HepG2 (cell line): ENCODE results near the gene RAB17. TPM values are rescaled to one million over a fixed set of nuclear protein-coding genes. Genes with fewer than 3 reads are reported as not detected.

ENCODE experiments used
- AGO2 ChIP-seq: fragments of 200-400 bp; formaldehyde crosslinking; optimal IDR thresholded peaks from 2 replicates; pipeline ENCODE3; 2017; ENCODE audit warnings: mild to moderate bottlenecking, low read depth, low read length, moderate library complexity
- ATAD3A ChIP-seq: sonication (generic); formaldehyde crosslinking; IDR thresholded peaks from 2 replicates; pipeline ENCODE4 v1.4.0; 2020; ENCODE audit warnings: missing genetic modification reagents
- CREM ChIP-seq, 2 experiments: sonication (generic) in 1 of 2; formaldehyde crosslinking in 1 of 2; IDR thresholded peaks; 2 replicates each; pipeline versions ENCODE4 v1.4.0 to v1.6.1; 2016 to 2020; ENCODE audit warnings: antibody characterized with exemption in 1 of 2, mild to moderate bottlenecking in 1 of 2, missing genetic modification reagents in 1 of 2
- ELF4 ChIP-seq: sonication (generic); formaldehyde crosslinking; IDR thresholded peaks from 2 replicates; pipeline ENCODE4 v1.5.0; 2020; ENCODE audit warnings: missing genetic modification reagents, mild to moderate bottlenecking, moderate library complexity, borderline replicate concordance
- JUNB ChIP-seq: sonication (generic); formaldehyde crosslinking; IDR thresholded peaks from 2 replicates; pipeline ENCODE4 v1.8.0; 2022; ENCODE audit warnings: missing genetic modification reagents, mild to moderate bottlenecking, borderline replicate concordance
- MED1 ChIP-seq: sonication (generic); formaldehyde crosslinking; IDR thresholded peaks from 2 replicates; pipeline ENCODE4 v1.4.0; 2020; ENCODE audit warnings: missing genetic modification reagents
- MED13 ChIP-seq: sonication (generic); formaldehyde crosslinking; IDR thresholded peaks from 2 replicates; pipeline ENCODE4 v1.5.0; 2020; ENCODE audit warnings: missing genetic modification reagents
- NCOA5 ChIP-seq: sonication (generic); formaldehyde crosslinking; IDR thresholded peaks from 2 replicates; pipeline ENCODE4 v1.4.0; 2020; ENCODE audit warnings: missing genetic modification reagents
- NFYB ChIP-seq: sonication (generic); formaldehyde crosslinking; IDR thresholded peaks from 2 replicates; pipeline ENCODE4 v1.4.0; 2020; ENCODE audit warnings: missing genetic modification reagents
- NRL ChIP-seq: sonication (generic); formaldehyde crosslinking; IDR thresholded peaks from 2 replicates; pipeline ENCODE4 v1.5.0; 2020; ENCODE audit warnings: missing genetic modification reagents, mild to moderate bottlenecking, moderate library complexity, borderline replicate concordance
- SATB2 ChIP-seq: sonication (generic); formaldehyde crosslinking; IDR thresholded peaks from 2 replicates; pipeline ENCODE4 v1.5.0; 2020; ENCODE audit warnings: missing genetic modification reagents
- SMAD9 ChIP-seq: sonication (generic); formaldehyde crosslinking; IDR thresholded peaks from 2 replicates; pipeline ENCODE4 v1.5.1; 2020; ENCODE audit warnings: mild to moderate bottlenecking, missing genetic modification reagents
- SNRNP70 ChIP-seq: fragments of 200-400 bp; formaldehyde crosslinking; IDR thresholded peaks from 2 replicates; pipeline ENCODE4 v1.6.1; 2017; ENCODE audit warnings: mild to moderate bottlenecking, low read depth, low read length, moderate library complexity
- SP5 ChIP-seq: IDR thresholded peaks from 2 replicates; pipeline ENCODE4 v1.6.1; 2016; ENCODE audit warnings: low read depth, borderline replicate concordance
- TBL1XR1 ChIP-seq: fragments of 150-350 bp; IDR thresholded peaks from 2 replicates; pipeline ENCODE4 v1.6.1; 2014; ENCODE audit warnings: borderline replicate concordance, low read length; ENCODE audit not compliant: partially characterized antibody
- TEAD2 ChIP-seq: sonication (generic); formaldehyde crosslinking; IDR thresholded peaks from 2 replicates; pipeline ENCODE4 v1.9.0; 2021; ENCODE audit warnings: missing genetic modification reagents
- TOE1 ChIP-seq: sonication (generic); formaldehyde crosslinking; IDR thresholded peaks from 2 replicates; pipeline ENCODE4 v1.4.0; 2020; ENCODE audit warnings: mild to moderate bottlenecking, missing genetic modification reagents
- U2AF1 ChIP-seq: fragments of 200-400 bp; formaldehyde crosslinking; optimal IDR thresholded peaks from 2 replicates; pipeline ENCODE3; 2017; ENCODE audit warnings: mild to moderate bottlenecking, low read depth, low read length
- ZBTB21 ChIP-seq: sonication (generic); formaldehyde crosslinking; IDR thresholded peaks from 2 replicates; pipeline ENCODE4 v1.4.0; 2020; ENCODE audit warnings: missing genetic modification reagents
- ZMYM4 ChIP-seq: sonication (generic); formaldehyde crosslinking; IDR thresholded peaks from 2 replicates; pipeline ENCODE4 v1.8.1; 2023; ENCODE audit warnings: mild to moderate bottlenecking, missing genetic modification reagents
- ZNF562 ChIP-seq: sonication (generic); formaldehyde crosslinking; IDR thresholded peaks from 2 replicates; pipeline ENCODE4 v1.8.0; 2022; ENCODE audit warnings: missing genetic modification reagents, borderline replicate concordance
- ZNF614 ChIP-seq: IDR thresholded peaks from 2 replicates; pipeline ENCODE4 v1.6.1; 2018; ENCODE audit warnings: missing biosample characterization, missing genetic modification reagents, inconsistent platforms, borderline replicate concordance
- ZNF644 ChIP-seq: IDR thresholded peaks from 2 replicates; pipeline ENCODE4 v1.6.1; 2016; ENCODE audit warnings: low read depth
- polyA plus RNA-seq, 8 experiments: library from polyadenylated mRNA; depleted of rRNA in 3 of 8; stranded (reverse) in 7 of 8; unstranded in 1 of 8; fragments of >200 nt; fragmentation: Illumina TruSeq in 4 of 8; extraction: Trizol in 4 of 8; gene quantifications; 2 replicates each; pipeline versions ENCODE4 v1.2.1 to v1.2.3, GENCODE V29; 2011 to 2016; ENCODE audit warnings: low read depth in 4 of 8, missing spikeins in 1 of 8, mixed read lengths in 1 of 8; ENCODE audit not compliant: insufficient read depth in 1 of 8
- total RNA-seq, 5 experiments: library from RNA; depleted of rRNA; stranded (reverse); fragments of >200 nt; fragmentation: Illumina TruSeq; extraction: Trizol; gene quantifications; 2 replicates each; pipeline ENCODE4 v1.2.3, GENCODE V29; 2016; ENCODE audit warnings: low read depth in 1 of 5
- TF ChIP-seq, protein P1 (sequence below): sonication (generic); formaldehyde crosslinking; IDR thresholded peaks from 2 replicates; pipeline ENCODE4 v1.5.0; 2020; ENCODE audit warnings: mild to moderate bottlenecking, missing genetic modification reagents, borderline replicate concordance
- TF ChIP-seq, protein P2 (sequence below): IDR thresholded peaks from 2 replicates; pipeline ENCODE4 v1.6.1; 2016; ENCODE audit warnings: missing compliant biosample characterization, missing genetic modification reagents, borderline replicate concordance
- TF ChIP-seq, protein P3 (sequence below): IDR thresholded peaks from 2 replicates; pipeline ENCODE4 v1.6.1; 2016; ENCODE audit warnings: mild to moderate bottlenecking, missing biosample characterization, missing genetic modification reagents

RAB17 gene
- total and polyA plus RNA-seq, 2 of the 13 experiments (the other 11 are each of a cell fraction or from before 2014, with no cell fraction given), result 68.0 to 124 TPM

DNA sequence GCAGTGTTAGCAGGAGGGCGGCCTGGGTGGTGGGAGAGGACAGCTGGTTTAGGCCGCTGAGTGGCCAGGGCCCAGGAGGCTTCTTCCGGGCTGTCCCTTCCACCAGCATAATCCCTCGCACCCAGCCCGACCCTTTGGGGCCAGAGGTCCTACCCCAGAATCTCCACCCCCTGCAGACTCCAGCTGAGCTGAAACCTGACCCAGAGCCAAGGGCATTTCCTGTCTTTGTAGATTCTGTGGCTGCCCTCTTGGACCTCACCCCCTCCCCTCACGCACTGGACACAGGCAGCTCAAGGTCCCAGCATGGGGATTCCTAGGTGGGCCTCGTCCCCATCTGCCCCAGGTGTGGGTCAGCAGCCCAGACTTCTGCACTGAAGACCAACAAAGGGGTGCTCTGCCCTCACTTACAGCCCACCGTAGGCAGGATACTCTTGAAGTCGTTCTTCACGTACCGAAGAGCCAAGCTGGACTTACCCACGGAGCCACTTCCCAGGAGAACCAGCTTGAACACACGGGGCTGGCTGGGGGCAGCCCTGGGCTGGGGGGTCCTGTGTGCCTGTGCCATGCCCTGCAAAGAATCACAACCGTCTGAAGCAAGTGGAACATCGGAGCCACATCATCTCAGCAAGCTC is 4.8 kb downstream of the RAB17 start (continued):
- TF ChIP-seq, protein P1, sequence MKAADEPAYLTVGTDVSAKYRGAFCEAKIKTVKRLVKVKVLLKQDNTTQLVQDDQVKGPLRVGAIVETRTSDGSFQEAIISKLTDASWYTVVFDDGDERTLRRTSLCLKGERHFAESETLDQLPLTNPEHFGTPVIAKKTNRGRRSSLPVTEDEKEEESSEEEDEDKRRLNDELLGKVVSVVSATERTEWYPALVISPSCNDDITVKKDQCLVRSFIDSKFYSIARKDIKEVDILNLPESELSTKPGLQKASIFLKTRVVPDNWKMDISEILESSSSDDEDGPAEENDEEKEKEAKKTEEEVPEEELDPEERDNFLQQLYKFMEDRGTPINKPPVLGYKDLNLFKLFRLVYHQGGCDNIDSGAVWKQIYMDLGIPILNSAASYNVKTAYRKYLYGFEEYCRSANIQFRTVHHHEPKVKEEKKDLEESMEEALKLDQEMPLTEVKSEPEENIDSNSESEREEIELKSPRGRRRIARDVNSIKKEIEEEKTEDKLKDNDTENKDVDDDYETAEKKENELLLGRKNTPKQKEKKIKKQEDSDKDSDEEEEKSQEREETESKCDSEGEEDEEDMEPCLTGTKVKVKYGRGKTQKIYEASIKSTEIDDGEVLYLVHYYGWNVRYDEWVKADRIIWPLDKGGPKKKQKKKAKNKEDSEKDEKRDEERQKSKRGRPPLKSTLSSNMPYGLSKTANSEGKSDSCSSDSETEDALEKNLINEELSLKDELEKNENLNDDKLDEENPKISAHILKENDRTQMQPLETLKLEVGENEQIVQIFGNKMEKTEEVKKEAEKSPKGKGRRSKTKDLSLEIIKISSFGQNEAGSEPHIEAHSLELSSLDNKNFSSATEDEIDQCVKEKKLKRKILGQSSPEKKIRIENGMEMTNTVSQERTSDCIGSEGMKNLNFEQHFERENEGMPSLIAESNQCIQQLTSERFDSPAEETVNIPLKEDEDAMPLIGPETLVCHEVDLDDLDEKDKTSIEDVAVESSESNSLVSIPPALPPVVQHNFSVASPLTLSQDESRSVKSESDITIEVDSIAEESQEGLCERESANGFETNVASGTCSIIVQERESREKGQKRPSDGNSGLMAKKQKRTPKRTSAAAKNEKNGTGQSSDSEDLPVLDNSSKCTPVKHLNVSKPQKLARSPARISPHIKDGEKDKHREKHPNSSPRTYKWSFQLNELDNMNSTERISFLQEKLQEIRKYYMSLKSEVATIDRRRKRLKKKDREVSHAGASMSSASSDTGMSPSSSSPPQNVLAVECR (CRISPR knock-in tag), result peak; percentile 95; the same call in 1 of the 2 replicates
- TF ChIP-seq SATB2 (CRISPR knock-in tag) (no peak), ZMYM4 (CRISPR knock-in tag) (peak; percentile 95), TEAD2 (CRISPR knock-in tag) (no peak), TOE1 (CRISPR knock-in tag) (peak; percentile 65; the same call in 1 of the 2 replicates), ZNF644 (CRISPR knock-in tag) (peak; percentile 87), CREM (IDR thresholded peaks at IDR 0.05) (peak; percentile 83; the same call in 1 of the 2 replicates), CREM (CRISPR knock-in tag; IDR thresholded peaks at IDR 0.05) (no peak), AGO2 (no peak), TBL1XR1 (peak; percentile 67), SMAD9 (CRISPR knock-in tag) (no peak), SNRNP70 (no peak), MED13 (peak; percentile 89; the same call in 1 of the 2 replicates), ATAD3A (CRISPR knock-in tag) (no peak), NRL (CRISPR knock-in tag) (0 out of 2 replicates have a peak, but pooled peaks have one; percentile 26), ZNF562 (CRISPR knock-in tag) (no peak), NFYB (CRISPR knock-in tag) (no peak), ELF4 (CRISPR knock-in tag) (peak; percentile 88), ZBTB21 (CRISPR knock-in tag) (no peak), JUNB (CRISPR knock-in tag) (no peak), U2AF1 (no peak), NCOA5 (CRISPR knock-in tag) (no peak), ZNF614 (CRISPR knock-in tag) (peak; percentile 93; the same call in 1 of the 2 replicates), MED1 (CRISPR knock-in tag) (peak; percentile 99), SP5 (CRISPR knock-in tag) (peak; percentile 99)
- TF ChIP-seq, protein P2, sequence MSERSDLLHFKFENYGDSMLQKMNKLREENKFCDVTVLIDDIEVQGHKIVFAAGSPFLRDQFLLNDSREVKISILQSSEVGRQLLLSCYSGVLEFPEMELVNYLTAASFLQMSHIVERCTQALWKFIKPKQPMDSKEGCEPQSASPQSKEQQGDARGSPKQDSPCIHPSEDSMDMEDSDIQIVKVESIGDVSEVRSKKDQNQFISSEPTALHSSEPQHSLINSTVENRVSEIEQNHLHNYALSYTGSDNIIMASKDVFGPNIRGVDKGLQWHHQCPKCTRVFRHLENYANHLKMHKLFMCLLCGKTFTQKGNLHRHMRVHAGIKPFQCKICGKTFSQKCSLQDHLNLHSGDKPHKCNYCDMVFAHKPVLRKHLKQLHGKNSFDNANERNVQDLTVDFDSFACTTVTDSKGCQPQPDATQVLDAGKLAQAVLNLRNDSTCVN (CRISPR knock-in tag), result peak; percentile 51; the same call in 1 of the 2 replicates
- TF ChIP-seq, protein P3, sequence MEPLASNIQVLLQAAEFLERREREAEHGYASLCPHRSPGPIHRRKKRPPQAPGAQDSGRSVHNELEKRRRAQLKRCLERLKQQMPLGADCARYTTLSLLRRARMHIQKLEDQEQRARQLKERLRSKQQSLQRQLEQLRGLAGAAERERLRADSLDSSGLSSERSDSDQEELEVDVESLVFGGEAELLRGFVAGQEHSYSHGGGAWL (CRISPR knock-in tag), result peak; percentile 82
